Dermis lymphatic vessel endothelial cell (primary cell): ENCODE data around the gene APBB1IP. TPM values are rescaled to one million over a fixed set of nuclear protein-coding genes. Genes with fewer than 3 reads are reported as not detected.

Experiments
- total RNA-seq: library from RNA; depleted of rRNA; stranded (reverse); fragments of >200 nt; gene quantifications from 2 replicates; pipeline ENCODE4 v1.2.1, GENCODE V29; 2014

The APBB1IP gene
- 0.11 TPM in 1 of 2 replicates, not detected in the other for total RNA-seq

GRCh38 chr10:26437637-26438461 is at the start of gene APBB1IP:
Gene APBB1IP, plus strand, starts transcription at chr10:26438341. Its CDS starts 53,986 bp downstream, at chr10:26492327.

Other genes starting within 250 kb of the APBB1IP start
- not detected in 2 replicates for gene GAD2, start 221.6 kb upstream of the APBB1IP start, total RNA-seq